HepG2 (cell line): ENCODE measurements around the gene MYO5A. TPM values are rescaled to one million over a fixed set of nuclear protein-coding genes. Genes with fewer than 3 reads are reported as not detected.

ENCODE experiments used
- ARNT2 ChIP-seq: sonication (generic); formaldehyde crosslinking; IDR thresholded peaks from 2 replicates; pipeline ENCODE4 v1.8.0; 2022; ENCODE audit warnings: mild to moderate bottlenecking, low read depth, missing genetic modification reagents, moderate library complexity
- DDIT3 ChIP-seq: sonication (generic); formaldehyde crosslinking; IDR thresholded peaks from 2 replicates; pipeline ENCODE4 v1.4.0; 2020; ENCODE audit warnings: mild to moderate bottlenecking, missing genetic modification reagents
- FOXO4 ChIP-seq: sonication (generic); formaldehyde crosslinking; conservative IDR thresholded peaks from 2 replicates; pipeline ENCODE4 v1.8.1; 2023; ENCODE audit warnings: missing genetic modification reagents
- HNF1B ChIP-seq: sonication (generic); formaldehyde crosslinking; IDR thresholded peaks from 2 replicates; pipeline ENCODE4 v1.5.1; 2020; ENCODE audit warnings: mild to moderate bottlenecking, moderate library complexity, missing genetic modification reagents
- IKZF5 ChIP-seq: IDR thresholded peaks from 2 replicates; pipeline ENCODE4 v1.6.1; 2018; ENCODE audit warnings: missing genetic modification reagents, mild to moderate bottlenecking, missing compliant biosample characterization
- SMARCE1 ChIP-seq: fragments of 450-650 bp; IDR thresholded peaks from 2 replicates; pipeline ENCODE4 v1.6.1; 2017; ENCODE audit warnings: borderline replicate concordance
- TMF1 ChIP-seq: sonication (generic); formaldehyde crosslinking; IDR thresholded peaks from 2 replicates; pipeline ENCODE4 v1.8.1; 2022; ENCODE audit warnings: low read depth, missing genetic modification reagents
- ZFP36L1 ChIP-seq: sonication (generic); formaldehyde crosslinking; IDR thresholded peaks from 2 replicates; pipeline ENCODE4 v1.8.0; 2022; ENCODE audit warnings: mild to moderate bottlenecking, missing genetic modification reagents, moderate library complexity
- ZGPAT ChIP-seq: IDR thresholded peaks from 2 replicates; pipeline ENCODE4 v1.6.1; 2016; ENCODE audit warnings: mild to moderate bottlenecking
- ZNF589 ChIP-seq: sonication (generic); formaldehyde crosslinking; conservative IDR thresholded peaks from 2 replicates; pipeline ENCODE4 v1.8.0; 2022; ENCODE audit warnings: mild to moderate bottlenecking, moderate library complexity, missing genetic modification reagents
- ZNF609 ChIP-seq: sonication (generic); formaldehyde crosslinking; IDR thresholded peaks from 2 replicates; pipeline ENCODE4 v1.4.0; 2020; ENCODE audit warnings: mild to moderate bottlenecking, missing genetic modification reagents, borderline replicate concordance
- ZNF687 ChIP-seq: sonication (generic); formaldehyde crosslinking; IDR thresholded peaks from 2 replicates; pipeline ENCODE4 v1.5.1; 2020; ENCODE audit warnings: mild to moderate bottlenecking, missing genetic modification reagents, moderate library complexity
- polyA plus RNA-seq, 8 experiments: library from polyadenylated mRNA; depleted of rRNA in 3 of 8; stranded (reverse) in 7 of 8; unstranded in 1 of 8; fragments of >200 nt; fragmentation: Illumina TruSeq in 4 of 8; extraction: Trizol in 4 of 8; gene quantifications; 2 replicates each; pipeline versions ENCODE4 v1.2.1 to v1.2.3, GENCODE V29; 2011 to 2016; ENCODE audit warnings: low read depth in 4 of 8, missing spikeins in 1 of 8, mixed read lengths in 1 of 8; ENCODE audit not compliant: insufficient read depth in 1 of 8
- total RNA-seq, 5 experiments: library from RNA; depleted of rRNA; stranded (reverse); fragments of >200 nt; fragmentation: Illumina TruSeq; extraction: Trizol; gene quantifications; 2 replicates each; pipeline ENCODE4 v1.2.3, GENCODE V29; 2016; ENCODE audit warnings: low read depth in 1 of 5

Gene MYO5A
- total and polyA plus RNA-seq, 2 of the 13 experiments (the other 11 are each of a cell fraction or from before 2014, with no cell fraction given), result 2.8 to 4.8 TPM

GRCh38 chr15:52295421-52296001, 233.2 kb downstream of the MYO5A start, which contains the start of gene MYO5C (continued):
- peak; percentile 88 for TF ChIP-seq ZNF687 (CRISPR knock-in tag)
- TF ChIP-seq TMF1 (CRISPR knock-in tag), result peak; percentile 79
- TF ChIP-seq HNF1B (CRISPR knock-in tag), result 0 out of 2 replicates have a peak, but pooled peaks have one; percentile 56
- peak; percentile 77 for TF ChIP-seq ZNF589 (CRISPR knock-in tag)
- TF ChIP-seq SMARCE1, result no peak
- TF ChIP-seq DDIT3 (CRISPR knock-in tag), result no peak
- 0 out of 2 replicates have a peak, but pooled peaks have one; percentile 30 for TF ChIP-seq IKZF5 (CRISPR knock-in tag)
- 0 out of 2 replicates have a peak, but pooled peaks have one; percentile 58 for TF ChIP-seq ARNT2 (CRISPR knock-in tag)
- peak; percentile 71; the same call in 1 of the 2 replicates for TF ChIP-seq ZFP36L1 (CRISPR knock-in tag)
- TF ChIP-seq ZGPAT (CRISPR knock-in tag), result peak; percentile 62; the same call in 1 of the 2 replicates
- TF ChIP-seq ZNF609 (CRISPR knock-in tag), result no peak
- no peak for TF ChIP-seq FOXO4 (CRISPR knock-in tag)
